Lung (tissue), 12 donors: ENCODE data around the gene PHLDA1. TPM values are rescaled to one million over a fixed set of nuclear protein-coding genes. Genes with fewer than 3 reads are reported as not detected.

Experiments
- ATAC-seq: fragments of 200-7000 bp; cut with Tn5 transposase; one replicate; pipeline ENCODE4 v1.9.1; 2020; ENCODE audit warnings: moderate number of reproducible peaks; ENCODE audit not compliant: insufficient read depth, low FRiP score
- DNase-seq, 3 donors: peaks; one replicate each; pipeline ENCODE4 v3.0.0-alpha.2; 2013 to 2017
- H3K27ac ChIP-seq, 2 donors: one replicate each; pipeline ENCODE4 v1.5.1; 2013; ENCODE audit warnings: mild to moderate bottlenecking in 2 of 2, moderate library complexity in 2 of 2, control low read depth in 1 of 2, inconsistent platforms in 1 of 2, low read depth in 1 of 2, low read length in 1 of 2
- H3K27me3 ChIP-seq, 3 donors: one replicate each; pipeline ENCODE4 v1.5.1; 2013; ENCODE audit warnings: low read length in 2 of 3; ENCODE audit not compliant: control insufficient read depth in 3 of 3, insufficient read depth in 3 of 3
- H3K36me3 ChIP-seq, 4 donors: one replicate each; pipeline ENCODE4 v1.5.1; 2013; ENCODE audit warnings: low read length in 4 of 4, mild to moderate bottlenecking in 1 of 4, moderate library complexity in 1 of 4; ENCODE audit not compliant: control insufficient read depth in 4 of 4, insufficient read depth in 4 of 4
- H3K4me1 ChIP-seq, 5 donors: one replicate each; pipeline ENCODE4 v1.5.1; 2013; ENCODE audit warnings: low read length in 5 of 5, mild to moderate bottlenecking in 2 of 5, moderate library complexity in 1 of 5; ENCODE audit not compliant: control insufficient read depth in 5 of 5, insufficient read depth in 5 of 5
- H3K4me3 ChIP-seq: one replicate; pipeline ENCODE4 v1.5.1; 2013; ENCODE audit warnings: mild to moderate bottlenecking, control low read depth, moderate library complexity
- H3K9ac ChIP-seq, 2 donors: one replicate each; pipeline ENCODE4 v1.5.1; 2013; ENCODE audit warnings: low read length in 2 of 2, control low read depth in 1 of 2; ENCODE audit not compliant: insufficient read depth in 1 of 2
- H3K9me3 ChIP-seq, 4 donors: one replicate each; pipeline ENCODE4 v1.5.1; 2013; ENCODE audit warnings: low read length in 3 of 4, mild to moderate bottlenecking in 1 of 4, moderate library complexity in 1 of 4; ENCODE audit not compliant: control insufficient read depth in 4 of 4, insufficient read depth in 3 of 4
- WGBS, 2 donors: extraction: QIAGEN DNeasy Blood & Tissue Kit; methylation state at CpG; one replicate each; pipeline ENCODE4 v1.1.7; 2013; 5-methylcytosine and 5-hydroxymethylcytosine counted together
- polyA plus RNA-seq, 2 donors: library from polyadenylated mRNA; stranded (reverse); fragments of 200-250 nt; gene quantifications; one replicate each; pipeline ENCODE4 v1.2.1, GENCODE V29; 2013
- total RNA-seq, 2 donors: library from RNA; depleted of rRNA in 1 of 2; stranded (reverse); fragments of >200 nt in 1 of 2; gene quantifications; one replicate each; pipeline ENCODE4 v1.2.1, GENCODE V29; 2014 to 2021
- TF ChIP-seq, protein P1 (sequence below): IDR thresholded peaks from 2 replicates; pipeline ENCODE4 v1.5.1; 2012; ENCODE audit warnings: mild to moderate bottlenecking; ENCODE audit errors: control extremely low read depth, extremely low read depth
- donor health status: control.
- donor health status: control.
- donor health status: Bipolar disorder and iron deficiency.
- donor health status: healthy.
- donor health status: DM: yes; HTN: yes; CAD: no.

The PHLDA1 gene
- total and polyA plus RNA-seq, 4 donors: 6.5 to 22.1 (median 17.2) TPM

- TF ChIP-seq, protein P1, sequence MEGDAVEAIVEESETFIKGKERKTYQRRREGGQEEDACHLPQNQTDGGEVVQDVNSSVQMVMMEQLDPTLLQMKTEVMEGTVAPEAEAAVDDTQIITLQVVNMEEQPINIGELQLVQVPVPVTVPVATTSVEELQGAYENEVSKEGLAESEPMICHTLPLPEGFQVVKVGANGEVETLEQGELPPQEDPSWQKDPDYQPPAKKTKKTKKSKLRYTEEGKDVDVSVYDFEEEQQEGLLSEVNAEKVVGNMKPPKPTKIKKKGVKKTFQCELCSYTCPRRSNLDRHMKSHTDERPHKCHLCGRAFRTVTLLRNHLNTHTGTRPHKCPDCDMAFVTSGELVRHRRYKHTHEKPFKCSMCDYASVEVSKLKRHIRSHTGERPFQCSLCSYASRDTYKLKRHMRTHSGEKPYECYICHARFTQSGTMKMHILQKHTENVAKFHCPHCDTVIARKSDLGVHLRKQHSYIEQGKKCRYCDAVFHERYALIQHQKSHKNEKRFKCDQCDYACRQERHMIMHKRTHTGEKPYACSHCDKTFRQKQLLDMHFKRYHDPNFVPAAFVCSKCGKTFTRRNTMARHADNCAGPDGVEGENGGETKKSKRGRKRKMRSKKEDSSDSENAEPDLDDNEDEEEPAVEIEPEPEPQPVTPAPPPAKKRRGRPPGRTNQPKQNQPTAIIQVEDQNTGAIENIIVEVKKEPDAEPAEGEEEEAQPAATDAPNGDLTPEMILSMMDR: peak; percentile 79
- peaks cover 2 to 32% (median 14%) of the 10 kb centered on the region in 5 donors for H3K4me1 ChIP-seq
- peak; percentile 51 to 92 (median 87) for DNase-seq
- no peak overlapping the region for H3K4me3 ChIP-seq
- peak; percentile 81 for ATAC-seq
- no peak overlapping the region for H3K27ac ChIP-seq
- no peaks in the 10 kb centered on the region for H3K27me3 ChIP-seq
- no peak overlapping the region for H3K9ac ChIP-seq
- H3K9me3 ChIP-seq: no peaks in the 10 kb centered on the region
- 26 to 29% methylated on average over 13 of the region's 13 CpGs for WGBS, 2 donors
- peaks cover 0 to 2% (median 0%) of the 10 kb centered on the region in 4 donors for H3K36me3 ChIP-seq
Observed at GRCh38 chr12:76037130-76038103, 5.8 kb upstream of the PHLDA1 start.

DNA sequence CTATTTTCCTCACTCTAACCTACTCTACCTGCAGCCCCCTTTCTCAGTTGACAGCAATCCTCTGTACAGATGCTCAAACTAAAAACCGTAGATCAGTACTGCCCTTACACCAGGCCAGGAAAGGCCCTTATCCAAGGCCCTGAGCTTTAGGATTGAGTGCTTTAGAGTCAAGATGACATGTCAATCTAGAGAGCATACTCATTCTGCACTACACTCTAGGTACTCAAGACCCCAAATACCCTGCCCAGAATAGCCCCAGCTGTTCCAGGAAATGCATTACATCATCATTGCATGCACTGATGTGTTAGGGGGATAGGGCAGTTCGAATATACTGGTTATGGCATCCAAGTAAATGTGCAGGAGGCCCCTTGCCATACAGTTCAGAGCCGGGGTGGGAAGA is 3.5 kb upstream of the PHLDA1 start:
- TF ChIP-seq, protein P1: no peak
- no peak overlapping the region for H3K9ac ChIP-seq
- no peaks in the 10 kb centered on the region for H3K9me3 ChIP-seq
- no peaks in the 10 kb centered on the region for H3K27me3 ChIP-seq
- no peak overlapping the region for H3K4me3 ChIP-seq
- peaks cover 2 to 32% (median 14%) of the 10 kb centered on the region in 5 donors for H3K4me1 ChIP-seq
- ATAC-seq (no peak), DNase-seq (no peak)
- H3K27ac ChIP-seq: no peak overlapping the region
- WGBS, 2 donors: 76% methylated on average over 3 of the region's 3 CpGs
- H3K36me3 ChIP-seq: peaks cover 0 to 17% (median 0%) of the 10 kb centered on the region in 4 donors

DNA sequence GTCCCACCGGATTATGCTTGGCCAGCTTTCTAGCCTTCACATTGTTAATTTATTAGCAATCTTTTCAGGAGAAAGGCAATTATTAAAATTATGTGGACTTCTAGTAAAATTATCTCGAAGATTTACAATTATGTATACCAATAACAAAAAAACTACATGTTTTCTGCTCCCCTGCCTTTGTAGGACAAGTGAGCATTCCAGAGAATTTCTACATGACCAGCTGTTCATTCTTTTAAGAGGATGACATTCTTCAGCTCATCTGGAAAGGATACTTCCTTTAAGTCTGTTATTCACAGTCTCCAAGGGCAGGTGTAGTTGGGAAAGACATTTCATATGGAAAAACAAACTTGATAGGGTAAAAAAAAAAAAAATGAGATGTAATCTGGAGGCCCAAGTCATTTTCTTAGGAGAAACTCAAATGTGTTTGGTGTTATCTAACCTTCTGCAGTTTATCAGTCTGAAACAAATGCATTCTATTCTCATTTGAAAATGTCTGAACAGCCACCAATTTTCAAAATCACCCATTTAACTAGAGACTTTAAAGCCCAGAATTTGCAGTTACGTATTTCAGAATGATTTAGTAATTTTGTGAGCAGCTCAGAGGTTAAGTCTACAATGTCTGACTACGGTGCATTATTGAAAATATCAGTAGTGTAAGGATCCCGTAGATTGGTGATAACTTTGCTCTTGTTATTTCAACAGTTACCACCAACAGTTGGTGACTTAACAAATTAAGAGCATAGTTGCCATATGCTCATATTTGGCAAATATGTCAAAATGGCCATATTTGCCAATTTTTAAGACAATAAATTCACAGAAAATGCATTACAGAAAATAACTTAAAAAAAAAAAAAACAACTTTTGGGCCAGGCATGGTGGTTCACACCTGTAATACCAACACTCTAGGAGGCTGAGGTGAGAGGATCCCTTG is 1.8 kb upstream of the PHLDA1 start:
- TF ChIP-seq, protein P1: no peak
- Histone ChIP-seq H3K27me3 (no peaks in the 10 kb centered on the region), H3K36me3 (peaks cover 0 to 34% (median 5%) of the 10 kb centered on the region in 4 donors), H3K27ac (peak overlapping the region in 1 of 2 donors; percentile 99), H3K9me3 (no peaks in the 10 kb centered on the region), H3K4me1 (peaks cover 2 to 32% (median 14%) of the 10 kb centered on the region in 5 donors), H3K4me3 (no peak overlapping the region), H3K9ac (peak overlapping the region in 1 of 2 donors; percentile 98)
- ATAC-seq (no peak), DNase-seq (peak in 2 of 3 donors; percentile 59 to 74)
- 85 to 93% methylated on average over 5 of the region's 5 CpGs for WGBS, 2 donors
